Measurements from ENCODE around the gene HDDC2.

GRCh38 chr6:125294925-125295324 lies 6.8 kb downstream of the HDDC2 start:
- TF ChIP-seq CTCF (IDR thresholded peaks at IDR 0.05), result no peak
- no peak for TF ChIP-seq POLR2A (IDR thresholded peaks at IDR 0.05)
- TF ChIP-seq POLR2AphosphoS5 (IDR thresholded peaks at IDR 0.05), result no peak
